Progenitor cell of endocrine pancreas (in vitro differentiated cells): ENCODE results near the gene PLA2G7. TPM values are rescaled to one million over a fixed set of nuclear protein-coding genes. Genes with fewer than 3 reads are reported as not detected.
"Not testable (repeated sequence)": the region's sequence is repeated elsewhere in the genome, so short reads cannot be mapped to it uniquely, and the experiment has no call there.

ENCODE experiments used
- DNase-seq: peaks from one replicate; pipeline ENCODE4 v3.0.0; 2021; ENCODE audit warnings: low spot score; ENCODE audit not compliant: unreplicated experiment
- H3K27ac Mint-ChIP-seq: 2 replicates; pipeline ENCODE4 v1.8.0; 2021; ENCODE audit warnings: mild to moderate bottlenecking, moderate library complexity, mixed read lengths
- H3K27me3 Mint-ChIP-seq: 2 replicates; pipeline ENCODE4 v1.8.0; 2021; ENCODE audit warnings: mixed read lengths
- H3K36me3 Mint-ChIP-seq: 2 replicates; pipeline ENCODE4 v1.8.0; 2022; ENCODE audit warnings: mixed read lengths; ENCODE audit not compliant: insufficient read depth
- H3K4me1 Mint-ChIP-seq: 2 replicates; pipeline ENCODE4 v1.8.0; 2021; ENCODE audit warnings: low read depth, mixed read lengths
- H3K4me3 Mint-ChIP-seq: 2 replicates; pipeline ENCODE4 v1.8.0; 2021; ENCODE audit warnings: low read depth, mild to moderate bottlenecking, moderate library complexity, mixed read lengths
- H3K9me3 Mint-ChIP-seq: 2 replicates; pipeline ENCODE4 v1.8.0; 2021; ENCODE audit warnings: low read depth, mixed read lengths
- total RNA-seq: library from RNA; stranded (reverse); gene quantifications from 2 replicates; pipeline ENCODE4 v1.2.1, GENCODE V29; 2021
- TF ChIP-seq, protein P1 (sequence below): fragments of 200-600 bp; sonication (generic); IDR thresholded peaks from one replicate; pipeline ENCODE4 v1.5.0; 2021; ENCODE audit warnings: antibody characterized with exemption, mild to moderate bottlenecking; ENCODE audit not compliant: unreplicated experiment

Gene PLA2G7
- total RNA-seq, 1 donor from 2014 or later, result 0.29 TPM

DNA sequence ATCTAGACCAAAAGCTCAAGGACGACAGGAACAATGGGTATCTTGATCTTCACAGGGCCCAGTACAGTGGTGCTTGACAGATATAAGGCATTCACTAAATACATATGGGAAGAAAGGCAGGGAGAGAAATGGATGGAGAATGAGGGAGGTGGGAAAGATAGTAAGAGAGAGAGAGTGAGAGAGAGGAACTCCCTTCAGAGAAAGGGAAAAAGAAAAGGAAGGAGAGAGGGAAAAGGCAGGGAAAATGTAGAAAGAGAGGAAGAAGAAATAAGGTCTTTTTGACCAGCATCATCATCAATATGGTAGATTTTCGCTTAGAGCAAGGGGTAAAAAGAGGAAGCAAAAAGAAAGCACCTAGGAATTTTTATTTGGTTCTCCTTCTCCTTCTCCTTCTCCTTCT lies 10.8 kb upstream of the PLA2G7 start:
- DNase-seq, result no peak
- Mint-ChIP-seq H3K4me3 (no peak overlapping the region), H3K27me3 (peaks cover 21% of the 10 kb centered on the region), H3K27ac (no peak overlapping the region), H3K9me3 (no peaks in the 10 kb centered on the region), H3K4me1 (no peaks in the 10 kb centered on the region), H3K36me3 (no peaks in the 10 kb centered on the region)
- TF ChIP-seq, protein P1, sequence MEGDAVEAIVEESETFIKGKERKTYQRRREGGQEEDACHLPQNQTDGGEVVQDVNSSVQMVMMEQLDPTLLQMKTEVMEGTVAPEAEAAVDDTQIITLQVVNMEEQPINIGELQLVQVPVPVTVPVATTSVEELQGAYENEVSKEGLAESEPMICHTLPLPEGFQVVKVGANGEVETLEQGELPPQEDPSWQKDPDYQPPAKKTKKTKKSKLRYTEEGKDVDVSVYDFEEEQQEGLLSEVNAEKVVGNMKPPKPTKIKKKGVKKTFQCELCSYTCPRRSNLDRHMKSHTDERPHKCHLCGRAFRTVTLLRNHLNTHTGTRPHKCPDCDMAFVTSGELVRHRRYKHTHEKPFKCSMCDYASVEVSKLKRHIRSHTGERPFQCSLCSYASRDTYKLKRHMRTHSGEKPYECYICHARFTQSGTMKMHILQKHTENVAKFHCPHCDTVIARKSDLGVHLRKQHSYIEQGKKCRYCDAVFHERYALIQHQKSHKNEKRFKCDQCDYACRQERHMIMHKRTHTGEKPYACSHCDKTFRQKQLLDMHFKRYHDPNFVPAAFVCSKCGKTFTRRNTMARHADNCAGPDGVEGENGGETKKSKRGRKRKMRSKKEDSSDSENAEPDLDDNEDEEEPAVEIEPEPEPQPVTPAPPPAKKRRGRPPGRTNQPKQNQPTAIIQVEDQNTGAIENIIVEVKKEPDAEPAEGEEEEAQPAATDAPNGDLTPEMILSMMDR, result no peak

DNA sequence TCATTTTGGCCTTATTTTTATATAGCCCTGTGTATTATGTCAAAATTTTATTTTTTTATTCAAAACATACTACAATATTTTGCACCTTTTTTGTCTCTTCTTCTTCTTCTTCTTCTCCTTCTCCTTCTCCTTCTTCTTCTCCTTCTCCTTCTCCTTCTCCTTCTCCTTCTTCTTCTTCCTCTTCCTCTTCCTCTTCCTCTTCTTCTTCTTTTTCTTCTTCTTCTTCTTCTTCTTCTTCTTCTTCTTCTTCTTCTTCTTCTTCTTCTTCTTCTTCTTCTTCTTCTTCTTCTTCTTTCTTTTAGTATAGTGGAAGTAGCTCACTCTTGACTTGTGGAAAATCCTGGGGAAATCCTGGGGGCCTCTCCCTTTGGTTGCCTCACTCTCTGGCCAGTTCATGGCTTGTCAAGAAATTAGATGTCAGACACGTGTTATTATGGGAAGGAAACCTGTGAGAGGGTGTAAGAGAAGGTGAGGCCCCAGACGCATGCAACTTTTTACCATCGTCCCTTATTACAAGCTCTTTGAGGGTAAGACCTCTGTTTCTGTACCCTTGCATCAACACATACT lies 9.1 kb upstream of the PLA2G7 start:
- H3K9me3 Mint-ChIP-seq, H3K36me3 Mint-ChIP-seq, H3K4me3 Mint-ChIP-seq, H3K27ac Mint-ChIP-seq, DNase-seq, H3K4me1 Mint-ChIP-seq: not testable (repeated sequence)
- peaks cover 25% of the 10 kb centered on the region for H3K27me3 Mint-ChIP-seq

DNA sequence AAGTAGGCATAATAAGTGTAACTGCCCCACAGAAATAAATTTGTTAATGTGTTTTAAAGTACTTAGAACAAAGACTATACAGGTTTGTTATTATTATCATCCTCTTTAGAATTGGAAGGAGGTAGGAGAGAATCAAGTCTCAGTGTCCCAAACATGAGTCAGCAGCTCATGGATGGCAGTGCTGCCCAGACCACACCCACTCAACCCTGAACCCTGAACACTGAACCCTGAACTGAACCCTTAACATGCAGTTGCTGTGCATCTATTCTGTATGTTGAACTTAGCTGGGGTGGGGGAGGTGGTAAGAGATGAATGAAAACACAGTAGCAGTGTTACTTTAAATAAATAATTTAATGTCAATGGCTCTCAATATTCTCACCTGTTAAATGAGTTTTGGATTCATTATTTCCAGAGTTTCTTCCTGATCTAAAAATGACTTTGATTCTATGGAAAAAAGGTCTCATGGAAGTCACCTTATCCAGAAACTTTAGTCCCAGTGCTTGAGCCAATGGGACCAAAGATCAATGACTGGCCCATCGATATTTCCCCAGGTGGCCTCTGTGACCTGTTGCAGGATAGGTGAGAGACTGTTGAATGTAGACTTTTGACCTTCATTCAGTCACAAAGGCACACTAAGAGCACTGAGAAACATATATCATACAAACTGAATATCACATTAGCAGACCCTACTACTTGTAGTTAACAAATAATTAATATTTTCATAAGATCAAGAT lies 8.4 kb upstream of the PLA2G7 start:
- no peak for DNase-seq
- TF ChIP-seq, protein P1, result no peak
- no peaks in the 10 kb centered on the region for H3K36me3 Mint-ChIP-seq
- no peaks in the 10 kb centered on the region for H3K9me3 Mint-ChIP-seq
- peaks cover 25% of the 10 kb centered on the region for H3K27me3 Mint-ChIP-seq
- H3K27ac Mint-ChIP-seq, result no peak overlapping the region
- H3K4me1 Mint-ChIP-seq, result no peaks in the 10 kb centered on the region
- H3K4me3 Mint-ChIP-seq, result no peak overlapping the region

DNA sequence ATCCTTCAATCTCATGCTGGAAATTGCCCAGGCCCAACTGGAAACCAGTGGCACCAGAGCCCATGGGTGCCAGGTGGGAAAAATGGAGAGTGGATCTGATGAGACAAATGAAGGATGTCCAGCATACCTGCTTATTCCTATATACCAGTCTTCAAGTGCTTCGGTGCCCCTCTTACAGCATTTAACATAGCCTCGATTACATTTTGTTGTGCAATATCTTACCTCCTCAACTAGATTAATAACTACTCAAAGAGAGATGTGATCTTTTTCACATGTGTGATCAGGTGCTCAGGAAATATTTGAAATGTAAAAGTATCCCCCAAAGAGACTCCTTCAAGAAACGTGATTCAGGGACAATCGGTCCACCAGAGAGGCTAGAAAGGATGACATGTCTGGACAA lies 6.7 kb upstream of the PLA2G7 start:
- Mint-ChIP-seq H3K4me1 (no peaks in the 10 kb centered on the region), H3K9me3 (no peaks in the 10 kb centered on the region), H3K27me3 (peaks cover 39% of the 10 kb centered on the region), H3K36me3 (no peaks in the 10 kb centered on the region), H3K27ac (no peak overlapping the region), H3K4me3 (no peak overlapping the region)
- DNase-seq, result no peak
- TF ChIP-seq, protein P1, result no peak

DNA sequence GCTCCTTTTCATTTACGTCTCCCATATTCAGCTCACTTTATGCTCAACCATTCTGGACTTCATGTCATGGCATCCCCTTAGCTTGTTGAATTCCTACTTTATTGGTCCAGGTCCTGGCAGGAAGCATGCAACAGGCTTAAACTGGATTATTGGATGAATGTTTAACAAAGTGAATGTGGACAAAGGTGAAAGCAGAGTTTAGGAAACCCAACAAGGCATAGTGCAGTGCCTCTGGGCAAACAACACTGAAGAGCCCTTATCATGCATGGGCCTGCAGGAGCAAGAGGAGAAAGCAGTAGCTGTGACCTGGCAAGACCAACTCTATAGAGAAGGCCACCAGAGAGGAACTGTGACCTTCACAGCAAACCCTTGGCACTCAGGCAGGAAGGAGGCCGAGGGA lies 6.3 kb upstream of the PLA2G7 start:
- H3K4me1 Mint-ChIP-seq, result no peaks in the 10 kb centered on the region
- H3K27ac Mint-ChIP-seq, result no peak overlapping the region
- no peak overlapping the region for H3K4me3 Mint-ChIP-seq
- H3K9me3 Mint-ChIP-seq, result no peaks in the 10 kb centered on the region
- DNase-seq, result no peak
- no peaks in the 10 kb centered on the region for H3K36me3 Mint-ChIP-seq
- peaks cover 41% of the 10 kb centered on the region for H3K27me3 Mint-ChIP-seq
- TF ChIP-seq, protein P1, result no peak

DNA sequence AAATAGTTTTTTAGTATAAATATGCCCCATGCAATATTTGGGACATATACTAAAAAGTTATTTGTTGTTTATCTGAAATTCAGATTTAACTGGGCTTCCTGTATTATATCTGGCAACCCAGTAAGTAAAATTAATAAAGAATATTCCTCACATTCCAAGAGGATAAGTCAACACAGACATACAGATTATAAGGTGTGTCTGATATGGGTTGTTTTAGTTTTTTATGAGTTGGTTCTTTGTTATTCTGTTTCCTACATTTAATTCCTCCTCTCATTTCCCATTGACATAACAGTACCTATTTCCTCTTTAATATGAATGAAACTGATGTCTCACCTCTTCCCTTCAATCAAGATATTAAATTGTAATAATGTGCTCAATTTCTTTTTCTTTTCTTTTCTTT lies 1.7 kb upstream of the PLA2G7 start:
- H3K36me3 Mint-ChIP-seq, result no peaks in the 10 kb centered on the region
- H3K27ac Mint-ChIP-seq, result no peak overlapping the region
- DNase-seq, result no peak
- H3K4me3 Mint-ChIP-seq, result no peak overlapping the region
- peaks cover 60% of the 10 kb centered on the region for H3K27me3 Mint-ChIP-seq
- TF ChIP-seq, protein P1, result no peak
- no peaks in the 10 kb centered on the region for H3K9me3 Mint-ChIP-seq
- peaks cover 8% of the 10 kb centered on the region for H3K4me1 Mint-ChIP-seq
